HG03066 (cell line): Measurements from ENCODE around the gene RNF166.

ENCODE experiments used
- ATAC-seq: cut with Tn5 transposase; IDR thresholded peaks from one replicate; pipeline ENCODE4 v1.9.1; 2021; ENCODE audit warnings: low read depth; ENCODE audit not compliant: unreplicated experiment

Gene RNF166

GRCh38 chr16:88725609-88726407 is 19.6 kb upstream of the RNF166 start:
- ATAC-seq = no peak

GRCh38 chr16:88724855-88725555 is 18.8 kb upstream of the RNF166 start:
- no peak for ATAC-seq

DNA sequence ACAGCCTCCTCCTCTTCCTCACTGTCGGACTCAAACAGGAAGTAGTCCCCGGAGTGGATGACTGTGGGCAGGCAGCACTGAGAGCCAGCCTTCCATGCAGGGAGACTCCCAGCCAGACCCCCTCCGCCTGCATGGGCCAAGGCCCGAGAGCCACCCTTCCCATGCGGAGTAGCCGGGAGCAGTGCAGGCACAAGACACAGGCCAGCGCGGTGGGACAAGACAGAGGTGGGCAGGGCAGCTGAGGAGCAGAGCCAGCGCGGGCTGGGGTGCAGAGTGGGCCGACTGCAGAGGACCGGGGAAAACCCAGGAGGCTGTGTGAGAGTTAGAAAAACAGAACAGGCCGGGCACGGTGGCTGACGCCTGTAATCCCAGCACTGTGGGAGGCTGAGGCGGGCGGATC is 17.7 kb upstream of the RNF166 start:
- no peak for ATAC-seq

DNA sequence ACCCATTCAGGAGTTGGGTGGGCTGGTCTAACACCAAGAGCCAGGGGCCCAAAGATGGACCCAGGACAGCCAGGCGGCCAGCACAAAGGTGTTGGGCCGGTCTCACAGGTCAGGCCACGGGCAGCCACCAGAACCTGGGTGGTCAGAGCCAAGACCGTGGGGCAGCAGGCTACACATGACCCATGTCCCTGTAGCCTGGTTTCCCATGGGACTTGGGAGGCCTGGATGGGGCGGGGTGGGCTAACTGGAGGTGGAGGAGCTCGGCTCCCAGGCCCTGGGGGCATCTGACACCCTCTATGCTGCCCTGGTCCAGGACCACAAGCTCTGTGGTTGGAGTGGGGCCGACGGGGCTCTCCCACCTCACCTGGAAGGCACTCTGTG is 17.3 kb upstream of the RNF166 start:
- no peak for ATAC-seq

GRCh38 chr16:88722784-88723506 is 16.7 kb upstream of the RNF166 start:
- ATAC-seq = no peak

- no peak for ATAC-seq
These were observed 15.9 kb upstream of the RNF166 start for GRCh38 chr16:88721815-88722755.

- ATAC-seq = no peak
These were observed 15.0 kb upstream of the RNF166 start for GRCh38 chr16:88721236-88721635.

GRCh38 chr16:88720396-88720970 is 14.3 kb upstream of the RNF166 start:
- no peak for ATAC-seq

DNA sequence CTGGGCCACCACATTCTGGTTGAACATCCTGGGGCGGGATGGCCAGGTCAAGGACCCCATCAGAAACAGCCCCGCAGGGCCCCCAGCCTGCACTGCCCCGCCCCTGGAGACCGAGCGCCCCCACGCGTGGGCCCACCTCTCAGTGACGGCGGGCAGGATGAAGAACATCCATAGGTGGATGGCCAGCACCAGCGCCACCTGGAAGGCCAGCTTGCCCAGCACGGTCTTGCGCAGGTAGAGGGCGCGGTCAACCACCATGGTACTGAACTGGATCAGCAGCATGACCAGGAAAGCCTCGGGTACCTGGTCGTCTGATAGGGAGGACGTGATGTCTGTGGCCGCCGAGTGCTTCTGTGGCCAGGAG is 13.7 kb upstream of the RNF166 start:
- no peak for ATAC-seq

DNA sequence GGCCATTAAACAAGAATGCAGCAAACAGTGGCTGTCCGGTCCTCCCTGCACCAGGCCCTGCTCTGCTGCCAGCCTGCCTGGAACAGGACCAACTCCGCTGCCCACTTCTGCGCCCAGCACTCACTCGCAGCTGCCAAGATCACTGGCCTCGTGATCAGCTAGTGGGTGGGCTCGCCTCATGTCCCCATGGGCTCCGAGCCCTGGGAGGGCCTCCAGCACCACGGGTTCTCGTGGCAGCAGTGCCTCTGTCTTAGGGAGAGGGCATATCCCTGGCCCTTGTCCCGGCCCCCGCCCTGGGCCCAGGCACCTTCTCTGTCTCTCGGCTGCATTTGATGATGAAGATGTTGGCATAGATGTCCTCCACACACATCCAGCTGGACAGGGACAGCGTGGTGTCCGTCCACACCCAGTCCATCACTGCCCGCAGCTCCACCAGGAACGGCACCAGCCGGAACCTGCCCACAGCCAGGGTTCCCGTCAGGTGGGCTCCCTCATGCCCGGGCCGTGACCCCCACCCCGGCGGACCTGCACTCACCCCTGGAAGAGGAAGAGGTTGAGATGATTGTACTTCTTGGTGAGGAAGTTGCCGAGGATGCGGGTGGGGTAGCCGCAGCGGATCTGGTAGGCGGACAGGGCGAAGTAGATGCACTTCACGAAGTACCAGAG is 13.2 kb upstream of the RNF166 start:
- no peak for ATAC-seq

DNA sequence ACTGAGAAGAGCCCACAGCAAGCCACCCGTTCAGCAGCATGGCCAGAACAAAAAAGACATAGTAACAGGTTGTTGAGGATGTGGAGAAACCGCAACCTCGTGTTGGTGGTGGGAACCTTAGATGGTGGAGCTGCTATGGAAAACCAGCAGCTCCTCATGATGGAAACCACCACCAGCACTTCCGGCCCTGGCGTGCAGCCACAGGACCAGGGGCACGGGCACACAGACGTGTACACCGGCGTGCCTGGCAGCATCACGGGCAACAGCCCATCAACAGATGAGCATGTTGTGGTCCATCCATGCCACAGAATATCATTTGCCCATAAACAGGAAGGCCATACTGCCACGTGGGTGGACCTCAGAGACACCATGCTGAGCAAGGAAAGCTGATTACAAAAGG is 12.0 kb upstream of the RNF166 start:
- no peak for ATAC-seq

GRCh38 chr16:88716601-88717001 is 10.4 kb upstream of the RNF166 start:
- ATAC-seq = no peak

- no peak for ATAC-seq
These were observed 10.0 kb upstream of the RNF166 start for GRCh38 chr16:88716201-88716600.

GRCh38 chr16:88715312-88716190 is 9.3 kb upstream of the RNF166 start:
- no peak for ATAC-seq

DNA sequence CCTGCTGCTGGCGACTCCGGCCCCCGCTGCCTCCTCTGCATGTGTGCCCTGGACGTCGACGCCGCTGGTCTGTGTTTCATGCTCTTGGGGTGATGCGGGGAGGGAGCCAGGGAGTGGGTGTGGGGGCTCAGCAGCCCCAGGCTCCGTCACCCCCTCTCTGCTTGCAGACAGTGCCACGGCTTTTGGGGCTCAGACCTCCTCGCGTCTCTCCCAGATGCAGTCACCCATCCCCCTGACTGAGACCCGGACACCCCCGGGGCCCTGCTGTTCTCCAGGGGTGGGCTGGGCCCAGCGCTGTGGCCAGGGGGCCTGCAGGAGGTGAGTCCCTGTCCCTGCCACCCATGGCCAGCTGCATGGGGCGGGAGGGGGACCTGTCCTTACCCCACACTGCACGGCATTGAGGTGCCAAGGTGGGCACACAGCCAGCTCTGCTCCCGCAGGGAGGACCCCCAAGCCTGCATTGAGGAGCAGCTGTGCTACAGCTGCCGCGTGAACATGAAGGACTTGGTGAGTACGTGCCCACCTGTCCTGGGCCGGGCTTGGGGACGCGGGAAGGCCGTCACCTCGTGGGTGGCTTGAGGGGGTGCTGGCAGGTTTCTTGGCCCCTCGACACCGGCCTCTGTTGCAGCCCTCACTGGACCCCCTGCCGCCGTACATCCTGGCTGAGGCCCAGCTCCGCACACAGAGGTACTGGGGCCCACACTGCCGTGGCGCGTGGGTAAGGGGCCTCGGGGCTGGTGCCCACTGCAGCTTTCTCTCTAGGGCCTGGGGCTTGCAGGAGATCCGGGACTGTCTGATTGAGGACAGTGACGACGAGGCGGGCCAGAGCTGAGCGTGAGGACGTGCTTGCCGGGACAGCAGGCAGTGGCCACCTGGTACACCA is 8.5 kb upstream of the RNF166 start:
- no peak for ATAC-seq

GRCh38 chr16:88713568-88714419 is 7.6 kb upstream of the RNF166 start:
- no peak for ATAC-seq

DNA sequence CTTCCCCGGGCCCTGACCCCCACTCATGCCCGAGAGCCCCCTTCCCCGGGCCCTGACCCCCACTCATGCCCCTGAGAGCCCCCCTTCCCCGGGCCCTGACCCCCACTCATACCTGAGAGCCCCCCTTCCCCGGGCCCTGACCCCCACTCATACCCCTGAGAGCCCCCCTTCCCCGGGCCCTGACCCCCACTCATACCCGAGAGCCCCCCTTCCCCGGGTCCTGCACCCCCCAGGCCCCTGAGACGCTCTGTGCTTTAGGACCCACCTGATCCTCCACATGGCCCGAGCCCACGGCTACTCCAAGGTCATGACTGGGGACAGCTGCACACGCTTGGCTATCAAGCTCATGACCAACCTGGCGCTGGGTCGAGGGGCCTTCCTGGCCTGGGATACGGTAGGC is 6.8 kb upstream of the RNF166 start:
- ATAC-seq = no peak
